ENCODE results near the gene KLHL29. TPM values are rescaled to one million over a fixed set of nuclear protein-coding genes. Genes with fewer than 3 reads are reported as not detected.

The KLHL29 gene
- total and polyA plus RNA-seq, 9 donors, result 3.0 to 6.6 (median 3.9) TPM

DNA sequence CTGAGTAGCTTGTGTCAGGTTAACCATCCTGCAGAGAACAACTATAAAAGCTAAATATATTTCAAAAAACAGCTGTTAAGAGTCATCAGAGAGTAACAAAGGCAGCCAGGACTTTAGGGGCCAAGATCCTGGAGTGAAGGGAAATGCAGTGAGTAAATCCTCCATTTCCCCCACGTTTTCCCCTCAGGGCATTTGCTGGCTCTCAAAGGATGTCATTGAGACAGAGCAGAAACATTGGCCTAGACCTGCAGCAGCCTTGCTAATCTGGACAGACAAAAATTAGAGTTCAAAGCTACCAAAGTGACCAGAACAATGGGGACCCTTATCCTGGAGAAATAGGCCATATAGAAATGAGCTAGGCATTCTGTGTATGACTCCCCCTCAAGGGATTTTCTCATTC, 21.1 kb upstream of the KLHL29 start:
- no peaks in the 10 kb centered on the region for H3K36me3 ChIP-seq
- intact Hi-C loops (cut with DNase I), result no loop called here
- WGBS, 3 donors, result 39 to 59% (median 42%) methylated on average over 1 of the region's 1 CpG
- DNase-seq, result no peak
- no peak overlapping the region for H3K27ac ChIP-seq
- no peaks in the 10 kb centered on the region for H3K4me1 ChIP-seq (ENCODE audit: insufficient read depth)
- no peak for TF ChIP-seq EP300 (IDR thresholded peaks at IDR 0.05)
- TF ChIP-seq POLR2A (IDR thresholded peaks at IDR 0.05), result no peak
- TF ChIP-seq, protein P1, sequence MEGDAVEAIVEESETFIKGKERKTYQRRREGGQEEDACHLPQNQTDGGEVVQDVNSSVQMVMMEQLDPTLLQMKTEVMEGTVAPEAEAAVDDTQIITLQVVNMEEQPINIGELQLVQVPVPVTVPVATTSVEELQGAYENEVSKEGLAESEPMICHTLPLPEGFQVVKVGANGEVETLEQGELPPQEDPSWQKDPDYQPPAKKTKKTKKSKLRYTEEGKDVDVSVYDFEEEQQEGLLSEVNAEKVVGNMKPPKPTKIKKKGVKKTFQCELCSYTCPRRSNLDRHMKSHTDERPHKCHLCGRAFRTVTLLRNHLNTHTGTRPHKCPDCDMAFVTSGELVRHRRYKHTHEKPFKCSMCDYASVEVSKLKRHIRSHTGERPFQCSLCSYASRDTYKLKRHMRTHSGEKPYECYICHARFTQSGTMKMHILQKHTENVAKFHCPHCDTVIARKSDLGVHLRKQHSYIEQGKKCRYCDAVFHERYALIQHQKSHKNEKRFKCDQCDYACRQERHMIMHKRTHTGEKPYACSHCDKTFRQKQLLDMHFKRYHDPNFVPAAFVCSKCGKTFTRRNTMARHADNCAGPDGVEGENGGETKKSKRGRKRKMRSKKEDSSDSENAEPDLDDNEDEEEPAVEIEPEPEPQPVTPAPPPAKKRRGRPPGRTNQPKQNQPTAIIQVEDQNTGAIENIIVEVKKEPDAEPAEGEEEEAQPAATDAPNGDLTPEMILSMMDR (IDR thresholded peaks at IDR 0.05), result no peak
- no peaks in the 10 kb centered on the region for H3K9me3 ChIP-seq
- no peaks in the 10 kb centered on the region for H3K27me3 ChIP-seq
- no peak overlapping the region for H3K4me3 ChIP-seq

- 52 to 59% (median 55%) methylated on average over 9 of the region's 9 CpGs for WGBS, 3 donors
- Histone ChIP-seq H3K9me3 (no peaks in the 10 kb centered on the region), H3K36me3 (no peaks in the 10 kb centered on the region), H3K27ac (no peak overlapping the region), H3K4me1 (ENCODE audit: insufficient read depth) (no peaks in the 10 kb centered on the region), H3K27me3 (no peaks in the 10 kb centered on the region), H3K4me3 (no peak overlapping the region)
- no peak for DNase-seq
- TF ChIP-seq EP300 (IDR thresholded peaks at IDR 0.05), result no peak
- TF ChIP-seq POLR2A (IDR thresholded peaks at IDR 0.05), result no peak
- TF ChIP-seq, protein P1 (IDR thresholded peaks at IDR 0.05), result no peak
- intact Hi-C loops (cut with DNase I), result no loop called here
These were observed 18.3 kb upstream of the KLHL29 start for GRCh38 chr2:23366720-23367119.

GRCh38 chr2:23367760-23368159, 17.2 kb upstream of the KLHL29 start:
- no peak for TF ChIP-seq POLR2A (IDR thresholded peaks at IDR 0.05)
- TF ChIP-seq EP300 (IDR thresholded peaks at IDR 0.05), result no peak
- TF ChIP-seq, protein P1 (IDR thresholded peaks at IDR 0.05), result no peak
- Histone ChIP-seq H3K27ac (no peak overlapping the region), H3K4me1 (ENCODE audit: insufficient read depth) (no peaks in the 10 kb centered on the region), H3K4me3 (no peak overlapping the region), H3K9me3 (no peaks in the 10 kb centered on the region), H3K36me3 (no peaks in the 10 kb centered on the region), H3K27me3 (no peaks in the 10 kb centered on the region)
- no peak for DNase-seq
- intact Hi-C loops (cut with DNase I), result no loop called here
- WGBS, 3 donors, result 35 to 56% (median 47%) methylated on average over 3 of the region's 3 CpGs

DNA sequence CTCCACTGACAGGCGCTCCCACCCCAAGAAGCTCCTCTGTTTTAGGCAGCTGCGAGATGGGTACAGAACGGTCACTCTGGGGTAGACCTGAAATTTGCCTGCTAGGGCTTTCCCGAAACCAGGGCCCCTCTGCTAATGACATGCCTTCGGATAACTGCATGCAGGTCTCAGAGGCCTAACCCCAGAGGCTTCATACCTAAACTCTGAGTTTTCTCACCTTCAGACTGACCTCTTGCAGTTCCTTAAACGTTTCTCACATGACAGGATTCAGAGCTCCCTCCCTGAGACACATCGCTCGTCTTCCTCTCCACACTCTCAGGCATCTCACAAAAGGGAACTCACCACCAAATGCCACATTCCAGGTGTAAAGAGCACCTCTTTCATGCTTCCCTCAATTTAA, 11.3 kb upstream of the KLHL29 start:
- WGBS, 3 donors, result 83 to 86% (median 86%) methylated on average over 8 of the region's 8 CpGs
- no peaks in the 10 kb centered on the region for H3K9me3 ChIP-seq
- no peaks in the 10 kb centered on the region for H3K27me3 ChIP-seq
- intact Hi-C loops (cut with DNase I), result no loop called here
- H3K27ac ChIP-seq, result no peak overlapping the region
- H3K4me1 ChIP-seq (ENCODE audit: insufficient read depth), result no peaks in the 10 kb centered on the region
- no peak for DNase-seq
- H3K4me3 ChIP-seq, result no peak overlapping the region
- H3K36me3 ChIP-seq, result no peaks in the 10 kb centered on the region
- TF ChIP-seq EP300 (IDR thresholded peaks at IDR 0.05) (no peak), POLR2A (IDR thresholded peaks at IDR 0.05) (no peak)
- TF ChIP-seq, protein P1 (IDR thresholded peaks at IDR 0.05), result no peak

- Histone ChIP-seq H3K36me3 (no peaks in the 10 kb centered on the region), H3K4me1 (ENCODE audit: insufficient read depth) (no peaks in the 10 kb centered on the region), H3K9me3 (no peaks in the 10 kb centered on the region), H3K27me3 (no peaks in the 10 kb centered on the region), H3K4me3 (no peak overlapping the region), H3K27ac (no peak overlapping the region)
- intact Hi-C loops (cut with DNase I), result no loop called here
- DNase-seq, result no peak
- WGBS, 3 donors, result 85 to 93% (median 88%) methylated on average over 3 of the region's 3 CpGs
- TF ChIP-seq, protein P1 (IDR thresholded peaks at IDR 0.05), result no peak
- TF ChIP-seq EP300 (IDR thresholded peaks at IDR 0.05) (no peak), POLR2A (IDR thresholded peaks at IDR 0.05) (no peak)
These were observed 9.5 kb upstream of the KLHL29 start for GRCh38 chr2:23375448-23375847.

Data from ovary (tissue), 9 donors.